SK-MEL-5 (cell line): ENCODE measurements around the gene PDXP. TPM values are rescaled to one million over a fixed set of nuclear protein-coding genes. Genes with fewer than 3 reads are reported as not detected.
"Not testable (repeated sequence)": the region's sequence is repeated elsewhere in the genome, so short reads cannot be mapped to it uniquely, and the experiment has no call there.

Source experiments
- DNase-seq: peaks from one replicate; pipeline ENCODE4 v3.0.0-alpha.2; 2016; ENCODE audit warnings: low read depth, low spot score
- in situ Hi-C: cut with HindIII; loops from 2 replicates; pipeline ENCODE4 v1.10.0; 2016; ENCODE audit warnings: low sequenced_read_pairs, high pct_unique_total_duplicates, low pct_unique_long_range_greater_than_20kb
- total RNA-seq: library from RNA; depleted of rRNA; stranded (reverse); fragments of >200 nt; shearing (Covaris generic); gene quantifications from 2 replicates; pipeline ENCODE4 v1.2.3, GENCODE V29; 2014

Gene PDXP
- total RNA-seq, 1 experiment from 2014 or later = 61.7 TPM

GRCh38 chr22:37639070-37639760, 19.3 kb upstream of the PDXP start, which contains the start of gene SH3BP1:
Gene SH3BP1, plus strand, starts transcription at chr22:37639669. Its CDS starts 119 bp downstream, at chr22:37639788.
- in situ Hi-C loops = no loop called here
- peak; percentile 60 for DNase-seq

- DNase-seq = no peak
- in situ Hi-C loops = no loop called here
Measured at GRCh38 chr22:37639771-37640590, 18.5 kb upstream of the PDXP start.

- no peak for DNase-seq
- in situ Hi-C loops = no loop called here
Measured at GRCh38 chr22:37640591-37641560, 17.6 kb upstream of the PDXP start.

GRCh38 chr22:37641561-37641949, 17.0 kb upstream of the PDXP start:
- no peak for DNase-seq
- in situ Hi-C loops = no loop called here

GRCh38 chr22:37643225-37643847, 15.2 kb upstream of the PDXP start:
- peak; percentile 85 for DNase-seq
- in situ Hi-C loops = no loop called here

GRCh38 chr22:37647317-37647716, 11.2 kb upstream of the PDXP start:
- in situ Hi-C loops = no loop called here
- no peak for DNase-seq

- DNase-seq = no peak
- in situ Hi-C loops = no loop called here
Measured at GRCh38 chr22:37647928-37648327, 10.6 kb upstream of the PDXP start.

- no peak for DNase-seq
- in situ Hi-C loops = no loop called here
Measured at GRCh38 chr22:37650463-37651136, 7.9 kb upstream of the PDXP start.

GRCh38 chr22:37654563-37655251, 3.8 kb upstream of the PDXP start:
- no peak for DNase-seq
- in situ Hi-C loops = no loop called here

GRCh38 chr22:37655252-37655563, 3.3 kb upstream of the PDXP start:
- DNase-seq = no peak
- in situ Hi-C loops = no loop called here

- DNase-seq, in situ Hi-C loops: not testable (repeated sequence)
Measured at GRCh38 chr22:37656583-37656982, 1.9 kb upstream of the PDXP start.

GRCh38 chr22:37657590-37658132, 862 bp upstream of the PDXP start:
- peak; percentile 40 for DNase-seq
- in situ Hi-C loops = no loop called here

GRCh38 chr22:37659066-37659896, 758 bp downstream of the PDXP start:
- DNase-seq = no peak
- in situ Hi-C loops = no loop called here

GRCh38 chr22:37659897-37660708, 1.6 kb downstream of the PDXP start:
- DNase-seq = no peak
- in situ Hi-C loops = no loop called here

GRCh38 chr22:37660709-37661045, 2.2 kb downstream of the PDXP start:
- in situ Hi-C loops = no loop called here

More at GRCh38 chr22:37660709-37661045, 2.2 kb downstream of the PDXP start:
- DNase-seq = no peak
